HepG2 (cell line): Measurements from ENCODE around the gene PRR11. TPM values are rescaled to one million over a fixed set of nuclear protein-coding genes. Genes with fewer than 3 reads are reported as not detected.
A peak's percentile ranks its signal among the peaks of the same experiment; 100 is the strongest.

Source experiments
- ATAC-seq: fragments of 200-7000 bp; cut with Tn5 transposase; 3 replicates; pipeline ENCODE4 v1.9.1; 2020; ENCODE audit warnings: mild to moderate bottlenecking, moderate library complexity
- BruUV-seq: library from RNA; stranded (reverse); fragments of 400-500 nt; replicated peaks from 2 replicates; lab custom pipeline; 2021; lab: Mats Ljungman, UMichigan
- CTCF ChIA-PET: fragments of 300-600 bp; formaldehyde crosslinking; extraction: SDS; loops from one replicate; lab custom pipeline; 2021; ENCODE audit warnings: low total read pairs, inconsistent platforms, low intra/inter-chr PET ratio; lab: Yijun Ruan, JAX
- POLR2A ChIA-PET: fragments of 350-600 bp; sonication (Branson Sonifier 250); formaldehyde crosslinking; loops from one replicate; lab custom pipeline; 2020; ENCODE audit warnings: antibody characterized with exemption, inconsistent platforms; lab: Yijun Ruan, JAX
- DNase-seq: peaks from one replicate; pipeline ENCODE4 v3.0.0-alpha.2; 2015; ENCODE audit warnings: low spot score
- FAIRE-seq: peaks from 3 replicates; lab custom pipeline; 2011; peaks lifted over from hg19 to GRCh38; lab: Jason Lieb, UNC
- H2AFZ ChIP-seq: one replicate; pipeline ENCODE4 v1.6.1; 2011; ENCODE audit warnings: low read length, inconsistent platforms
- H3K27ac ChIP-seq: fragments of 300-600 bp; 3 replicates; pipeline ENCODE4 v1.8.0; 2011; ENCODE audit warnings: mixed run types, mild to moderate bottlenecking, mixed read lengths, low read length, inconsistent platforms; ENCODE audit not compliant: insufficient read depth; ENCODE audit errors: extremely low read length
- H3K27me3 ChIP-seq, 2 experiments: fragments of 200-600 bp in 1 of 2; 2 replicates in 1 of 2; 3 replicates in 1 of 2; pipeline versions ENCODE4 v1.6.0 to v1.8.0; 2011; ENCODE audit warnings: low read length in 2 of 2, mild to moderate bottlenecking in 2 of 2, moderate library complexity in 2 of 2, inconsistent platforms in 1 of 2; ENCODE audit not compliant: insufficient read depth in 2 of 2, control insufficient read depth in 1 of 2
- H3K36me3 ChIP-seq, 2 experiments: fragments of 200-600 bp in 1 of 2; replicated peaks in 1 of 2; 2 replicates in 1 of 2; 3 replicates in 1 of 2; pipeline versions ENCODE4 v1.5.1 to v1.8.0; 2011; ENCODE audit warnings: low read length in 2 of 2, inconsistent platforms in 1 of 2; ENCODE audit not compliant: insufficient read depth in 2 of 2, control insufficient read depth in 1 of 2
- H3K4me1 ChIP-seq: 2 replicates; pipeline ENCODE4 v1.5.1; 2012; ENCODE audit warnings: low read length, inconsistent platforms; ENCODE audit not compliant: insufficient read depth
- H3K4me2 ChIP-seq: 2 replicates; pipeline ENCODE4 v1.6.0; 2011; ENCODE audit warnings: low read depth, low read length, inconsistent platforms
- H3K4me3 ChIP-seq, 3 experiments: fragments of 200-600 bp in 1 of 3; sonication (generic), shearing (Covaris generic) in 1 of 3; replicated peaks in 1 of 3; 2 replicates each; pipeline ENCODE4 v1.5.1; 2011 to 2016; ENCODE audit warnings: low read length in 3 of 3, inconsistent platforms in 2 of 3, low read depth in 2 of 3, mild to moderate bottlenecking in 2 of 3, control low read depth in 1 of 3, mixed read lengths in 1 of 3; ENCODE audit not compliant: insufficient read depth in 1 of 3
- H3K79me2 ChIP-seq: one replicate; pipeline ENCODE4 v1.6.1; 2011; ENCODE audit warnings: low read length, inconsistent platforms; ENCODE audit not compliant: insufficient read depth
- H3K9ac ChIP-seq: 2 replicates; pipeline ENCODE4 v1.6.0; 2011; ENCODE audit warnings: mild to moderate bottlenecking, low read depth, low read length, inconsistent platforms; ENCODE audit not compliant: insufficient read depth
- H3K9me3 ChIP-seq: 2 replicates; pipeline ENCODE4 v1.5.1; 2012; ENCODE audit warnings: mild to moderate bottlenecking, low read length
- H4K20me1 ChIP-seq: 2 replicates; pipeline ENCODE4 v1.6.0; 2011; ENCODE audit warnings: inconsistent platforms, mild to moderate bottlenecking, low read length, moderate library complexity; ENCODE audit not compliant: insufficient read depth
- CBX5 ChIP-seq: sonication (generic); formaldehyde crosslinking; IDR thresholded peaks from 2 replicates; pipeline ENCODE4 v1.4.0; 2020; ENCODE audit warnings: missing genetic modification reagents, borderline replicate concordance
- DR1 ChIP-seq: sonication (generic); formaldehyde crosslinking; IDR thresholded peaks from 2 replicates; pipeline ENCODE4 v1.8.0; 2021; ENCODE audit warnings: mild to moderate bottlenecking, missing genetic modification reagents, inconsistent platforms
- HMG20B ChIP-seq: conservative IDR thresholded peaks from 2 replicates; pipeline ENCODE4 v1.6.1; 2016; ENCODE audit warnings: missing genetic modification reagents, missing compliant biosample characterization
- MAFF ChIP-seq: IDR thresholded peaks from 2 replicates; pipeline ENCODE4 v1.6.1; 2011; ENCODE audit warnings: low read depth, low read length, improper control_type of control experiment
- MAZ ChIP-seq, 2 experiments: sonication (generic) in 1 of 2; formaldehyde crosslinking in 1 of 2; IDR thresholded peaks; 2 replicates each; pipeline versions ENCODE4 v1.5.0 to v1.6.1; 2012 to 2020; ENCODE audit warnings: low read depth in 2 of 2, mild to moderate bottlenecking in 2 of 2, borderline replicate concordance in 1 of 2, improper control_type of control experiment in 1 of 2, low read length in 1 of 2, missing genetic modification reagents in 1 of 2, moderate library complexity in 1 of 2
- ZMAT3 ChIP-seq: sonication (generic); formaldehyde crosslinking; conservative IDR thresholded peaks from 2 replicates; pipeline ENCODE4 v1.7.0; 2021; ENCODE audit warnings: missing genetic modification reagents
- ZNF225 ChIP-seq: sonication (generic); formaldehyde crosslinking; IDR thresholded peaks from 2 replicates; pipeline ENCODE4 v1.4.0; 2020; ENCODE audit warnings: mild to moderate bottlenecking, missing genetic modification reagents
- ZNF552 ChIP-seq: sonication (generic); formaldehyde crosslinking; IDR thresholded peaks from 2 replicates; pipeline ENCODE4 v1.9.0; 2022; ENCODE audit warnings: missing genetic modification reagents, mild to moderate bottlenecking, borderline replicate concordance
- ZNF749 ChIP-seq: sonication (generic); formaldehyde crosslinking; IDR thresholded peaks from 2 replicates; pipeline ENCODE4 v1.8.0; 2022; ENCODE audit warnings: mild to moderate bottlenecking, missing genetic modification reagents, moderate library complexity, borderline replicate concordance
- WGBS: methylation state at CpG from one replicate; pipeline ENCODE4 v1.1.6; 2017; ENCODE audit warnings: low lambda C conversion rate; 5-methylcytosine and 5-hydroxymethylcytosine counted together
- in situ Hi-C: cut with HindIII; loops from 2 replicates; pipeline ENCODE4 v1.10.0; 2017; ENCODE audit warnings: low pct_unique_long_range_greater_than_20kb; ENCODE audit not compliant: extremely low pct_ligation_motif_present
- intact Hi-C: fragments of 100-400 bp; cut with micrococcal nuclease; formaldehyde crosslinking; loops from one replicate; pipeline ENCODE4 v1.10.0; 2022; ENCODE audit not compliant: unreplicated experiment
- polyA plus RNA-seq, 8 experiments: library from polyadenylated mRNA; depleted of rRNA in 3 of 8; stranded (reverse) in 7 of 8; unstranded in 1 of 8; fragments of >200 nt; fragmentation: Illumina TruSeq in 4 of 8; extraction: Trizol in 4 of 8; gene quantifications; 2 replicates each; pipeline versions ENCODE4 v1.2.1 to v1.2.3, GENCODE V29; 2011 to 2016; ENCODE audit warnings: low read depth in 4 of 8, missing spikeins in 1 of 8, mixed read lengths in 1 of 8; ENCODE audit not compliant: insufficient read depth in 1 of 8
- total RNA-seq, 5 experiments: library from RNA; depleted of rRNA; stranded (reverse); fragments of >200 nt; fragmentation: Illumina TruSeq; extraction: Trizol; gene quantifications; 2 replicates each; pipeline ENCODE4 v1.2.3, GENCODE V29; 2016; ENCODE audit warnings: low read depth in 1 of 5
- TF ChIP-seq, protein P1 (sequence below), 2 experiments: sonication (generic) in 1 of 2; formaldehyde crosslinking in 1 of 2; IDR thresholded peaks; 2 replicates each; pipeline versions ENCODE4 v1.5.1 to v1.6.1; 2011 to 2020; ENCODE audit warnings: borderline replicate concordance in 1 of 2, low read depth in 1 of 2, low read length in 1 of 2, mild to moderate bottlenecking in 1 of 2, missing genetic modification reagents in 1 of 2, moderate library complexity in 1 of 2
- TF ChIP-seq, protein P2 (sequence below): sonication (generic); formaldehyde crosslinking; IDR thresholded peaks from 2 replicates; pipeline ENCODE4 v1.5.0; 2020; ENCODE audit warnings: missing genetic modification reagents, mild to moderate bottlenecking, borderline replicate concordance
- TF ChIP-seq, protein P3 (sequence below): sonication (generic); formaldehyde crosslinking; conservative IDR thresholded peaks from 2 replicates; pipeline ENCODE4 v1.8.1; 2023; ENCODE audit warnings: missing genetic modification reagents
- TF ChIP-seq, protein P4 (sequence below): sonication (generic); formaldehyde crosslinking; IDR thresholded peaks from 2 replicates; pipeline ENCODE4 v1.9.0; 2022; ENCODE audit warnings: low read depth, missing genetic modification reagents

The PRR11 gene
- total and polyA plus RNA-seq, 2 of the 13 experiments (the other 11 are each of a cell fraction or from before 2014, with no cell fraction given): 35.7 to 39.2 TPM

DNA sequence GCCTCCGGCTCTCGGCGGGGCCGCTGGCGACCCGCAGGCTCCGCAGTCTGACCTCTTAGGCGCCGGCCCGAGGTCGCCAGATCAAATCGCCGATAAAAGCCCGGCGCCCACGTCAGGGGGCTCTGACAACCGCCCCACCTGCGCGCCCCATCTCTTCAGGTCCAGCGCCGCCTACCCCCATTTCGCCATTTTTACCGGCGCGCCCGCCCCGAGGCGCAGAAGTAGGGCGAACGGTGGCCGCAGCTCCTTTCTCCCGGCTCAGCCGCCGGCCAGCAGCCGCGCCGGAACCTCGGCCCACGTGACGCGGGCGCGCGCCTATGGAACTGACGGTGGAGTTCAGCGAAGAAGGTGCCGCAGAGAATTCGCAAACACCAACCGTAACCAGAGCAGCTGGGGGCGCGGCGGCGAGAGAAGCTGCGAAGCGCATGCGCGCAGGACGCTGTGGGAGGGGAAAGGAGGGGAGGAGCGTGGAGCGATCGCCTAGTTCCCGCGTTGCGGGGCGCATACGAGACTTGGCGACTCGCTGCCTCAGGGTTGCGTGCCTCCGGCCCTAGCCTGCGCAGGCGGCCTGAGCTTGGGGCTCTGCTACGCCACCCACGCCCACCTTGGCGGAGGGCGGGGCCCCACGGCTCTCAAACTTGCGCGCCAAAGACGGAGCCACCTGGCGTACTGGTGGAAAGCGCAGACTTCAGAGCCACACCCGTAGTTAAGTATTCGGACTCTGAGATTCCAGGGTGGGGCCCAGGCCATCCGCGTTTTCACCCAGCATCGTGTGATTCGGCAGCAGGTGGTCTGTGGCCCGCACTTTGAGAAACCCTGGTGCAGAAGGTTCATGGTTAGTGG lies 48.9 kb upstream of the PRR11 start, which contains the start of gene TRIM37:
TSS of gene TRIM37 (minus strand) at position 418 of the 843 bp plus-strand sequence. CDS start 419 bp downstream, outside the sequence.
- FAIRE-seq (peak; percentile 95), DNase-seq (peak; percentile 99), ATAC-seq (peak; percentile 98)
- WGBS: under 1% methylated on average over 63 of the region's 89 CpGs
- Histone ChIP-seq H3K27ac (peak within 1 kb of the TSS; percentile 84), H3K4me2 (peak within 1 kb of the TSS; percentile 100), H2AFZ (peak within 1 kb of the TSS; percentile 91), H3K9ac (peak within 1 kb of the TSS; percentile 84), H3K4me1 (peaks cover 36% of the 10 kb centered on the region), H4K20me1 (no peaks in the 10 kb centered on the region), H3K4me3 (peak within 1 kb of the TSS; percentile 90 to 96 (median 94)), H3K79me2 (peaks cover 35% of the 10 kb centered on the region), H3K9me3 (no peaks in the 10 kb centered on the region), H3K27me3 (no peaks in the 10 kb centered on the region; a peak in 1 of 5 replicates), H3K36me3 (peaks cover 0 to 4% of the 10 kb centered on the region in 2 experiments; a peak in 2 of 5 replicates)
- POLR2A ChIA-PET: interaction anchor here (0.6 to 1.3 kb wide), 12 partner anchors 11 to 588 kb away, joined by 3 to 21 read pairs (median 4); partner anchors contain the start of genes PRR11, RAD51C, SKA2 and SMG8
- intact Hi-C loops: loop anchor here (1.0 kb wide), 1 partner anchor 49 kb away; the partner anchor contains the start of genes PRR11 and SKA2
- BruUV-seq: no TSS peak
- CTCF ChIA-PET: interaction anchor here (0.6 kb wide), 1 partner anchor 396 kb away, joined by 3 read pairs; no protein-coding TSS in a partner anchor
- in situ Hi-C loops: loop anchor here (5.0 kb wide), 1 partner anchor 41 kb away; no protein-coding TSS in a partner anchor
- TF ChIP-seq, protein P1, sequence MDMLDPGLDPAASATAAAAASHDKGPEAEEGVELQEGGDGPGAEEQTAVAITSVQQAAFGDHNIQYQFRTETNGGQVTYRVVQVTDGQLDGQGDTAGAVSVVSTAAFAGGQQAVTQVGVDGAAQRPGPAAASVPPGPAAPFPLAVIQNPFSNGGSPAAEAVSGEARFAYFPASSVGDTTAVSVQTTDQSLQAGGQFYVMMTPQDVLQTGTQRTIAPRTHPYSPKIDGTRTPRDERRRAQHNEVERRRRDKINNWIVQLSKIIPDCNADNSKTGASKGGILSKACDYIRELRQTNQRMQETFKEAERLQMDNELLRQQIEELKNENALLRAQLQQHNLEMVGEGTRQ (IDR thresholded peaks at IDR 0.05; ENCODE audit: low read depth, low read length): peak; percentile 95
- TF ChIP-seq, protein P1 (CRISPR knock-in tag; IDR thresholded peaks at IDR 0.05; ENCODE audit: borderline replicate concordance): peak; percentile 99
- TF ChIP-seq, protein P2, sequence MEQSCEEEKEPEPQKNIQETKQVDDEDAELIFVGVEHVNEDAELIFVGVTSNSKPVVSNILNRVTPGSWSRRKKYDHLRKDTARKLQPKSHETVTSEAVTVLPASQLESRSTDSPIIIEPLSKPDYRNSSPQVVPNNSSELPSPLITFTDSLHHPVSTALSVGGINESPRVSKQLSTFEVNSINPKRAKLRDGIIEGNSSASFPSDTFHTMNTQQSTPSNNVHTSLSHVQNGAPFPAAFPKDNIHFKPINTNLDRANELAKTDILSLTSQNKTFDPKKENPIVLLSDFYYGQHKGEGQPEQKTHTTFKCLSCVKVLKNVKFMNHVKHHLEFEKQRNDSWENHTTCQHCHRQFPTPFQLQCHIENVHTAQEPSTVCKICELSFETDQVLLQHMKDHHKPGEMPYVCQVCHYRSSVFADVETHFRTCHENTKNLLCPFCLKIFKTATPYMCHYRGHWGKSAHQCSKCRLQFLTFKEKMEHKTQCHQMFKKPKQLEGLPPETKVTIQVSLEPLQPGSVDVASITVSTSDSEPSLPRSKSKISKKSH: peak; percentile 42; the same call in 1 of the 2 replicates
- no peak for TF ChIP-seq CBX5 (CRISPR knock-in tag)
- TF ChIP-seq ZNF225 (CRISPR knock-in tag): 0 out of 2 replicates have a peak, but pooled peaks have one; percentile 46
- peak; percentile 26; the same call in 1 of the 2 replicates for TF ChIP-seq ZNF749 (CRISPR knock-in tag)
- peak; percentile 95 for TF ChIP-seq MAZ (IDR thresholded peaks at IDR 0.05; ENCODE audit: borderline replicate concordance, low read depth, low read length)
- peak; percentile 98 for TF ChIP-seq MAZ (CRISPR knock-in tag; IDR thresholded peaks at IDR 0.05; ENCODE audit: low read depth)
- TF ChIP-seq MAFF: no peak
- TF ChIP-seq DR1 (CRISPR knock-in tag): peak; percentile 92
- TF ChIP-seq HMG20B (CRISPR knock-in tag): 0 out of 2 replicates have a peak, but pooled peaks have one; percentile 14
- TF ChIP-seq, protein P3, sequence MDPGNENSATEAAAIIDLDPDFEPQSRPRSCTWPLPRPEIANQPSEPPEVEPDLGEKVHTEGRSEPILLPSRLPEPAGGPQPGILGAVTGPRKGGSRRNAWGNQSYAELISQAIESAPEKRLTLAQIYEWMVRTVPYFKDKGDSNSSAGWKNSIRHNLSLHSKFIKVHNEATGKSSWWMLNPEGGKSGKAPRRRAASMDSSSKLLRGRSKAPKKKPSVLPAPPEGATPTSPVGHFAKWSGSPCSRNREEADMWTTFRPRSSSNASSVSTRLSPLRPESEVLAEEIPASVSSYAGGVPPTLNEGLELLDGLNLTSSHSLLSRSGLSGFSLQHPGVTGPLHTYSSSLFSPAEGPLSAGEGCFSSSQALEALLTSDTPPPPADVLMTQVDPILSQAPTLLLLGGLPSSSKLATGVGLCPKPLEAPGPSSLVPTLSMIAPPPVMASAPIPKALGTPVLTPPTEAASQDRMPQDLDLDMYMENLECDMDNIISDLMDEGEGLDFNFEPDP (CRISPR knock-in tag): no peak
- TF ChIP-seq, protein P4, sequence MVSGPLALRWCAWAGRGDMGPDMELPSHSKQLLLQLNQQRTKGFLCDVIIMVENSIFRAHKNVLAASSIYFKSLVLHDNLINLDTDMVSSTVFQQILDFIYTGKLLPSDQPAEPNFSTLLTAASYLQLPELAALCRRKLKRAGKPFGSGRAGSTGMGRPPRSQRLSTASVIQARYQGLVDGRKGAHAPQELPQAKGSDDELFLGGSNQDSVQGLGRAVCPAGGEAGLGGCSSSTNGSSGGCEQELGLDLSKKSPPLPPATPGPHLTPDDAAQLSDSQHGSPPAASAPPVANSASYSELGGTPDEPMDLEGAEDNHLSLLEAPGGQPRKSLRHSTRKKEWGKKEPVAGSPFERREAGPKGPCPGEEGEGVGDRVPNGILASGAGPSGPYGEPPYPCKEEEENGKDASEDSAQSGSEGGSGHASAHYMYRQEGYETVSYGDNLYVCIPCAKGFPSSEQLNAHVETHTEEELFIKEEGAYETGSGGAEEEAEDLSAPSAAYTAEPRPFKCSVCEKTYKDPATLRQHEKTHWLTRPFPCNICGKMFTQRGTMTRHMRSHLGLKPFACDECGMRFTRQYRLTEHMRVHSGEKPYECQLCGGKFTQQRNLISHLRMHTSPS (CRISPR knock-in tag): 0 out of 2 replicates have a peak, but pooled peaks have one; percentile 1
- TF ChIP-seq ZNF552 (CRISPR knock-in tag): no peak
- no peak; the same call in 1 of the 2 replicates for TF ChIP-seq ZMAT3 (CRISPR knock-in tag)
